Mesothelial cell of epicardium (in vitro differentiated cells): ENCODE results near the gene FAM209B. TPM values are rescaled to one million over a fixed set of nuclear protein-coding genes. Genes with fewer than 3 reads are reported as not detected.
A peak's percentile ranks its signal among the peaks of the same experiment; 100 is the strongest.

Experiments
- DNase-seq, 2 experiments: peaks; one replicate each; pipeline ENCODE4 v3.0.0; 2021; ENCODE audit warnings: low spot score in 2 of 2; ENCODE audit not compliant: unreplicated experiment in 2 of 2
- H3K27ac Mint-ChIP-seq: 2 replicates; pipeline ENCODE4 v1.8.0; 2021; ENCODE audit warnings: mixed read lengths
- H3K27me3 Mint-ChIP-seq: 2 replicates; pipeline ENCODE4 v1.8.0; 2021; ENCODE audit warnings: low read depth, mixed read lengths
- H3K36me3 Mint-ChIP-seq: 2 replicates; pipeline ENCODE4 v1.8.0; 2021; ENCODE audit warnings: mixed read lengths
- H3K4me1 Mint-ChIP-seq: 2 replicates; pipeline ENCODE4 v1.8.0; 2021; ENCODE audit warnings: mixed read lengths
- H3K4me3 Mint-ChIP-seq: 2 replicates; pipeline ENCODE4 v1.8.0; 2021; ENCODE audit warnings: mild to moderate bottlenecking, moderate library complexity, mixed read lengths
- H3K9me3 Mint-ChIP-seq: 2 replicates; pipeline ENCODE4 v1.8.0; 2021; ENCODE audit warnings: mixed read lengths
- CTCF ChIP-seq: fragments of 200-600 bp; sonication (generic); IDR thresholded peaks from one replicate; pipeline ENCODE4 v1.5.0; 2021; ENCODE audit warnings: antibody characterized with exemption; ENCODE audit not compliant: unreplicated experiment
- total RNA-seq: library from RNA; stranded (reverse); gene quantifications from 3 replicates; pipeline ENCODE4 v1.2.1, GENCODE V29; 2021

FAM209B gene
- total RNA-seq, 1 donor from 2014 or later, result not detected

DNA sequence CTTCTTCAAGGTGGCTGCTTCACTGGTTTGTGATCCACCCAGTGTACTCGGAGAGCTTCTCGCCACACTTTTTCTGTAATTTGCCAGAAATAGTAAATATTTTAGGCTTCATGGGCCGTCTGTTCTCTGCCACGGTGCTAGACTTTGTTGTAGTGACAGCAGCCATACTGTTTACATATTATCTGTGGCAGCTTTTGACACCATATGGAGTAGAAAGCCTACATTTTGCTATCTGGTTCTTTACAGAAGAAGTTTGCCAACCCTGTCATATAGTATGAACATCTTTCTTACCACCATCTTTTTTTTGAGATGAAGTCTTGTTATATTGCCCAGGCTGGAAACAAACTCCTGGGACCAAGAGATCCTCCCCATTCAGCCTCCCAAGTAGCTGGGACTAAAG lies 32.5 kb downstream of the FAM209B start:
- Mint-ChIP-seq H3K4me1 (peaks cover 14% of the 10 kb centered on the region), H3K27me3 (no peaks in the 10 kb centered on the region), H3K9me3 (peaks cover 3% of the 10 kb centered on the region), H3K27ac (peak overlapping the region; percentile 85), H3K36me3 (no peaks in the 10 kb centered on the region), H3K4me3 (no peak overlapping the region)
- no peak for TF ChIP-seq CTCF
- DNase-seq, result no peak

GRCh38 chr20:56566621-56567020 lies 33.6 kb downstream of the FAM209B start:
- Mint-ChIP-seq H3K9me3 (peaks cover 3% of the 10 kb centered on the region), H3K4me1 (peaks cover 14% of the 10 kb centered on the region), H3K4me3 (no peak overlapping the region), H3K36me3 (no peaks in the 10 kb centered on the region), H3K27ac (peak overlapping the region; percentile 85), H3K27me3 (no peaks in the 10 kb centered on the region)
- DNase-seq, result no peak
- no peak for TF ChIP-seq CTCF

GRCh38 chr20:56570832-56571231 lies 37.8 kb downstream of the FAM209B start:
- no peak for TF ChIP-seq CTCF
- no peak overlapping the region for H3K4me3 Mint-ChIP-seq

DNA sequence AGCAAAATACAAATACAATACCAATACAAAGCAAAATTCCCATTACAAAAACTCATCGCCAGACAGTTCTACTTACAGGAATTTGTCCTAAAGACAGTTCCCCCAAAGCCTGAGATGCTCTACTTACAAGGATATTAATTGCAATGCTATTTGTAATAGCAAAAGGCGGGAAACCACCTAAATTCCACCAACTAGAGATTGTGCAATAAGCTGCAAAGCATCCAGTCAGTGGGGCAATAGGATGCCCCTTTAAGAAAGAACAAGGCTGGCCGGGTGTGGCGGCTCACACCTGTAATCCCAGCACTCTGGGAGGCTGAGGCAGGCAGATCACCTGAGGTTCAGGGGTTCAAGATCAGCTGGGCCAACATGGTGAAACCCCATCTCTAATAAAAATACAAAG lies 39.1 kb downstream of the FAM209B start:
- DNase-seq, result no peak
- Mint-ChIP-seq H3K27me3 (no peaks in the 10 kb centered on the region), H3K4me3 (no peak overlapping the region), H3K36me3 (no peaks in the 10 kb centered on the region), H3K4me1 (peaks cover 8% of the 10 kb centered on the region), H3K27ac (no peak overlapping the region), H3K9me3 (peaks cover 3% of the 10 kb centered on the region)
- no peak for TF ChIP-seq CTCF

More at GRCh38 chr20:56570832-56571231, 37.8 kb downstream of the FAM209B start:
- H3K27ac Mint-ChIP-seq, result no peak overlapping the region
- H3K9me3 Mint-ChIP-seq, result peaks cover 3% of the 10 kb centered on the region
- no peak for DNase-seq
- H3K4me1 Mint-ChIP-seq, result peaks cover 18% of the 10 kb centered on the region
- no peaks in the 10 kb centered on the region for H3K27me3 Mint-ChIP-seq
- H3K36me3 Mint-ChIP-seq, result no peaks in the 10 kb centered on the region

DNA sequence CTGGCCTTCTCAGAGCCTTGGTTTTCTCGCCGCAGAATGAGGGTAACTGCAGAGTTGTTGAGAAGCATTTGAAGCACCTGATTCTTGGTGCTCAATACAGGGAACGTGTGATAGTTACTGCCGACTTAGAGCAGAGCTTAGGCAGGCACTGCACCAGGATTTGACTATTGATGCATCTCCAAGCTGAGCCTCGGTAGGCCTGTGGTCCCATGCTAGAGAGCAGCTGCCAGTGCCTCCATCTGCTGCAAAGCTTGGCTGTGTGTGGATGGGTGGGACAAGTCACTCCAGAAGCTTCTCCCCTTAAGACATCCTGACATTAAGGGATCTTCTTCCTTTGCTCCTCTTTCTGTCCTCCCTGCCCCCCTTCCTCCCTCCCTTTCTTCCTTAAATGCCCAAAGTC lies 40.9 kb downstream of the FAM209B start:
- H3K27ac Mint-ChIP-seq, result no peak overlapping the region
- no peak overlapping the region for H3K4me3 Mint-ChIP-seq
- TF ChIP-seq CTCF, result no peak
- H3K4me1 Mint-ChIP-seq, result peaks cover 5% of the 10 kb centered on the region
- DNase-seq, result no peak
- no peaks in the 10 kb centered on the region for H3K27me3 Mint-ChIP-seq
- no peaks in the 10 kb centered on the region for H3K36me3 Mint-ChIP-seq
- peaks cover 3% of the 10 kb centered on the region for H3K9me3 Mint-ChIP-seq

GRCh38 chr20:56574531-56575142 lies 41.6 kb downstream of the FAM209B start:
- no peak overlapping the region for H3K27ac Mint-ChIP-seq
- H3K9me3 Mint-ChIP-seq, result peaks cover 3% of the 10 kb centered on the region
- no peak for DNase-seq
- H3K36me3 Mint-ChIP-seq, result no peaks in the 10 kb centered on the region
- H3K27me3 Mint-ChIP-seq, result no peaks in the 10 kb centered on the region
- H3K4me3 Mint-ChIP-seq, result no peak overlapping the region
- H3K4me1 Mint-ChIP-seq, result peaks cover 10% of the 10 kb centered on the region
- no peak for TF ChIP-seq CTCF
